ENCODE data around the gene RGL4.

Gene RGL4

GRCh38 chr22:23744485-23744884, 53.7 kb downstream of the RGL4 start:
- DNase-seq, result no peak

- no peak for DNase-seq
Measured at GRCh38 chr22:23745791-23746190, 55.0 kb downstream of the RGL4 start.

All from stimulated activated CD4-positive, alpha-beta T cell treated with anti-CD3 and anti-CD28 coated beads, Interleukin-15, amount 100 ng/mL, for 24 hours (primary cell).